Measurements from ENCODE around the gene CFAP99.

CFAP99 gene

DNA sequence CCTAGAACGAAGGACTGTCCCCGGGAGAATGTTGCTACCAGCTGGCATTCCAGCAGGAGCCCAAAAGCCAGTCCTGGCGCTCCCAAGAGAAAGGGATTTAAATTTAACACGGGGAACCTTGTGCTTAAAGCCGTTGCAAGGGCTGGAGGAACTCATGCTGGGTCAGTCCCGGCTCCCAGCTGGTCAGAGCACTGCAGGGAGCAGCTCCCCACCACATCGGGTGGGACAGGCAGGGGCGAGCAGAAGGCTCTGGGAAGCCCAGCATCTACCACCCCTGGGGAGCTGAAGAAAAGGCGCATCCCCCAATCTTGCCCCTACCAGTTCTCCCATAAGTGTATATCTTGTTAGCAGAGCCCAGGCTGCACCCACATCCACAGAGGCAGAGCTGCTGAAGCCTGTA, 15.7 kb downstream of the CFAP99 start:
- Histone ChIP-seq H3K27me3 (ENCODE audit: low read depth, low read length) (no peaks in the 10 kb centered on the region), H3K27ac (ENCODE audit: low read length) (no peak overlapping the region), H3K4me3 (ENCODE audit: low read depth in 1 of 2, low read length in 2 of 2) (no peak overlapping the region), H3K36me3 (ENCODE audit: control insufficient read depth in 1 of 2, insufficient read depth in 2 of 2, low read length in 2 of 2) (no peaks in the 10 kb centered on the region), H3K4me1 (ENCODE audit: control insufficient read depth in 1 of 2, insufficient read depth in 2 of 2, low read length in 2 of 2) (no peaks in the 10 kb centered on the region), H3K9me3 (ENCODE audit: control insufficient read depth in 1 of 2, low read length in 2 of 2) (no peaks in the 10 kb centered on the region)

DNA sequence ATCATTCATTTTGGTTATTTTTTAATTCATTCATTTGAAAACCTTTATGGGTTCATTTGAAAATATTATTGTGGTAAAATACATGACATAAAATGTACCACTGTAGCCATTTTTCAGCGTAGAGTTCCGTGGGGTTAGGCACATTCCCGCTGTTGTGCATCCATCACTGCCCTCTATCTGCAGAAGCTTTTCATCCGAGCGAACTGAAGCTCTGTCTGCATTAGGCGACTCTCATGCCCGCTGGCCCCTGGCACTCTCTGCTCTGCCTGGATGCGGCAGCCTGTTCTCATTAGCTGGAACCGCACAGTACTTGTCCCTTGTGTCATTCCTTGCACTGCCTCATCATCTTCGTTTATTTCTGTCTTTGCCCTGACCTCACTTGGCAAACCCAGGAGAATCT, 17.5 kb downstream of the CFAP99 start:
- H3K9me3 ChIP-seq (ENCODE audit: control insufficient read depth in 1 of 2, low read length in 2 of 2): no peaks in the 10 kb centered on the region
- H3K4me1 ChIP-seq (ENCODE audit: control insufficient read depth in 1 of 2, insufficient read depth in 2 of 2, low read length in 2 of 2): no peaks in the 10 kb centered on the region
- no peak overlapping the region for H3K4me3 ChIP-seq (ENCODE audit: low read depth in 1 of 2, low read length in 2 of 2)
- H3K27ac ChIP-seq (ENCODE audit: low read length): no peak overlapping the region
- H3K36me3 ChIP-seq (ENCODE audit: control insufficient read depth in 1 of 2, insufficient read depth in 2 of 2, low read length in 2 of 2): no peaks in the 10 kb centered on the region
- H3K27me3 ChIP-seq (ENCODE audit: low read depth, low read length): no peaks in the 10 kb centered on the region

DNA sequence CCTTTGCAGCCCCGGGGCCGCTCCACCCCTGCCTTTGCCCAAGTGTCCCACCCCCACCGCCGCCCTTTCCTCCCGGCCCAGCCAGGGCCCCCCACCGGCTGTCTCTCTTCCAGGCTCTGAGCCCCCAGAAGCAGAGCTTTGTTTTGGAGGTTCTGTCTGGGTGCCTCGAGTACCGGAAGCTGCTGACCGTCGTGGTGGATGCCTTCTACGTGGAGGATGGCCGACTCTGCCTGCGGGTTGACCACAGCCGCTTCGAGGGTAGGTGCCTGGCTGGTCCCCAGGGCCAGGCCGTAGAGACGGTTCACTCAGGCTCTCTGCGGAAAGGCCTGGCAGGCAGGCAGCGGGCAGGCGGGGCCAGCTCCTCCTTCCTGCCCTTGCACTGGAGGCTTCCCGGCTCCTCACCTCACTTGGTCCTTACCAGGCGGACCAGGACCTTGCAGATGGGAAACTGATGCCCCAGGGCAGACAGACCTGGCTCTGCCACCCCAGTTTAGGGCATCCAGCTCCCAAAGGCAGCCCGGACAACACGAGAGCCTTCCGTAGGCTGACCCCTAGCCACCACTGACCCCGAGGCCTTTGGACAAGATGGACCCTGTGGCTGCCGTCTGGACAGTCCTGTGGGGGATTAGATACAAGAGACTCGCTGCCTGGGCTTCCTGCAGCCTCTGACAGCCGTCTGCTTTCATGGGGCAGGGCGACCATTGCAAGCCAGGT, 18.2 kb downstream of the CFAP99 start:
- Histone ChIP-seq H3K9me3 (ENCODE audit: control insufficient read depth in 1 of 2, low read length in 2 of 2) (no peaks in the 10 kb centered on the region), H3K27ac (ENCODE audit: low read length) (no peak overlapping the region), H3K36me3 (ENCODE audit: control insufficient read depth in 1 of 2, insufficient read depth in 2 of 2, low read length in 2 of 2) (no peaks in the 10 kb centered on the region), H3K4me1 (ENCODE audit: control insufficient read depth in 1 of 2, insufficient read depth in 2 of 2, low read length in 2 of 2) (no peaks in the 10 kb centered on the region), H3K27me3 (ENCODE audit: low read depth, low read length) (no peaks in the 10 kb centered on the region), H3K4me3 (ENCODE audit: low read depth in 1 of 2, low read length in 2 of 2) (no peak overlapping the region)

DNA sequence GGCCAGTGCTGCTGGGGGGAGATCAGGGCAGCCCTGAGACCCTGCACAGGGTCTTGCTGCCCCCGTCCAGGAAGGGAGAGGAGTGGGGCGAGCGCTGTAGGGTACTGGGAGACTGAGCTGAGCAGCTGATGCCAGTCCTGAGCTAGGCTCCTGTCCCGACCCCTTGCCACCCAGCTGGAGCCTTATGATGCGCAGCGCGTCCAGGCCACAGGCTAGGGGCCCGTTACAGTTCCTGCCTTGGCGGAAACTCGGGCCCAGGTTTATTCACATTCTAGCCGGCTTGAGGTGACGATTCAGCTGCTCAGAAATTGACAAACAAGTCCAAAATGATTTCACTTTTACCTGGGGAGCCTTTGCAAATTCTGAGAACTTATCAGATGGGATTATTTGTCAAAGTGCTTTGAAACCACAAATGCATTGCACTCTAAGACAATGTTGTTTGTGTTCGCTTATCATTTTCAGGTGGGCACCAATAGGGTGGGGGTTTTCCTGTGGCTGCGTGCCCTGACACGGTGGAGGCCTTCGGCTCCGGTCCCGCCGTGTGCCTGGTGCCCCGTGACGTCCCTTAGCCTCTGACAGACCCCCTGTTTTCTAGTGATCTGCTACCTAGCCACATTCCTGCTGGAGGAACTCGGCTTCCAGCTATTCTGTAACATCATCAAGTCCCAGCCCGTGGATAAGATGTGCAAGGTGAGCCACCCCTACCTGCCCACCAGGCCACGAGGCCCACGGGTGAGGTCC, 18.9 kb downstream of the CFAP99 start:
- Histone ChIP-seq H3K36me3 (ENCODE audit: control insufficient read depth in 1 of 2, insufficient read depth in 2 of 2, low read length in 2 of 2) (no peaks in the 10 kb centered on the region), H3K27me3 (ENCODE audit: low read depth, low read length) (no peaks in the 10 kb centered on the region), H3K4me3 (ENCODE audit: low read depth in 1 of 2, low read length in 2 of 2) (no peak overlapping the region), H3K27ac (ENCODE audit: low read length) (no peak overlapping the region), H3K9me3 (ENCODE audit: control insufficient read depth in 1 of 2, low read length in 2 of 2) (no peaks in the 10 kb centered on the region), H3K4me1 (ENCODE audit: control insufficient read depth in 1 of 2, insufficient read depth in 2 of 2, low read length in 2 of 2) (no peaks in the 10 kb centered on the region)

- no peaks in the 10 kb centered on the region for H3K27me3 ChIP-seq (ENCODE audit: low read depth, low read length)
- H3K4me3 ChIP-seq (ENCODE audit: low read depth in 1 of 2, low read length in 2 of 2): no peak overlapping the region
- H3K4me1 ChIP-seq (ENCODE audit: control insufficient read depth in 1 of 2, insufficient read depth in 2 of 2, low read length in 2 of 2): no peaks in the 10 kb centered on the region
- H3K36me3 ChIP-seq (ENCODE audit: control insufficient read depth in 1 of 2, insufficient read depth in 2 of 2, low read length in 2 of 2): no peaks in the 10 kb centered on the region
- no peaks in the 10 kb centered on the region for H3K9me3 ChIP-seq (ENCODE audit: control insufficient read depth in 1 of 2, low read length in 2 of 2)
- no peak overlapping the region for H3K27ac ChIP-seq (ENCODE audit: low read length)
Observed at GRCh38 chr4:2438822-2439718, 20.3 kb downstream of the CFAP99 start.

- no peaks in the 10 kb centered on the region for H3K36me3 ChIP-seq (ENCODE audit: control insufficient read depth in 1 of 2, insufficient read depth in 2 of 2, low read length in 2 of 2)
- H3K27me3 ChIP-seq (ENCODE audit: low read depth, low read length): no peaks in the 10 kb centered on the region
- no peak overlapping the region for H3K4me3 ChIP-seq (ENCODE audit: low read depth in 1 of 2, low read length in 2 of 2)
- no peaks in the 10 kb centered on the region for H3K4me1 ChIP-seq (ENCODE audit: control insufficient read depth in 1 of 2, insufficient read depth in 2 of 2, low read length in 2 of 2)
- no peak overlapping the region for H3K27ac ChIP-seq (ENCODE audit: low read length)
- no peaks in the 10 kb centered on the region for H3K9me3 ChIP-seq (ENCODE audit: control insufficient read depth in 1 of 2, low read length in 2 of 2)
Observed at GRCh38 chr4:2441393-2442174, 22.8 kb downstream of the CFAP99 start.

DNA sequence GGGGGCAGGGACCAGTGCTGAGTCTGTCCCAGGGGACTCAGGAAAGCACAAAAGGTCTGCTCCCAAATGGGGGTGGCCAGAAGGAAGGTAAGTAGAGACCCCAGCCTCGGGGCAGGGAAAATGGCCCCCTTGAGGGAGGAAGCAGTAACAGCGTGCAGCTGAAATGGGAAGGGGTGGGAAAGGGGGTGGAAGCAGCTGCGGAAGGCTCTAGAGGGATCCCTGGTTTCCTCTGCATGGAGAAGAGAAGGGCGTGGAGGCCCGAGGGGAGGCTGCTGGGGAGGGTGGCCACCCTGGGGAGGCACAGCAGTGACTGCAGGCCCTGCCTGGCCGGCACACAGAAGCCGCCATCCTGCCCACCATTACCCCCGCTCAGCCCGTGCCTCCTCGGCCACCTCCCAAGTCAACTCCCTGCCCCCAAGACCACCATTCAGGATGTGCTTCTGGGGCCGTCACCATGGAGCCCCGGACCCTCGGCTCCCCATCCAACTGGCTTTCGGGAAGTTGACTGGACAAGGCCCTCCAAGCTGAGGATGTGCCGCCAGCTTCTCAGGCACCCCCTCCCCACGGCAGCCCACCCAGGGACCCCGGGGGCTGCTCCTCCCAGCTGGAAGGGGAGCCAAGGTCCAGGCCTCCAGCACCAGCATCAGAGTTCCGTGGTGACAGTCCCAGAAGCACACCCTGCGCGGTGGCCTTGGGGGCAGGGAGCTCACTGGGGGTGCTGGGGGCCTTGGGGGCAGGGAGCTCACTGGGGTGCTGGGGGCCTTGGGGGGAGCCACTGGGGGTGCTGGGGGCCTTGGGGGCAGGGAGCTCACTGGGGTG, 23.6 kb downstream of the CFAP99 start:
- no peak overlapping the region for H3K4me3 ChIP-seq (ENCODE audit: low read depth in 1 of 2, low read length in 2 of 2)
- no peaks in the 10 kb centered on the region for H3K9me3 ChIP-seq (ENCODE audit: control insufficient read depth in 1 of 2, low read length in 2 of 2)
- no peaks in the 10 kb centered on the region for H3K27me3 ChIP-seq (ENCODE audit: low read depth, low read length)
- no peak overlapping the region for H3K27ac ChIP-seq (ENCODE audit: low read length)
- no peaks in the 10 kb centered on the region for H3K36me3 ChIP-seq (ENCODE audit: control insufficient read depth in 1 of 2, insufficient read depth in 2 of 2, low read length in 2 of 2)
- no peaks in the 10 kb centered on the region for H3K4me1 ChIP-seq (ENCODE audit: control insufficient read depth in 1 of 2, insufficient read depth in 2 of 2, low read length in 2 of 2)

DNA sequence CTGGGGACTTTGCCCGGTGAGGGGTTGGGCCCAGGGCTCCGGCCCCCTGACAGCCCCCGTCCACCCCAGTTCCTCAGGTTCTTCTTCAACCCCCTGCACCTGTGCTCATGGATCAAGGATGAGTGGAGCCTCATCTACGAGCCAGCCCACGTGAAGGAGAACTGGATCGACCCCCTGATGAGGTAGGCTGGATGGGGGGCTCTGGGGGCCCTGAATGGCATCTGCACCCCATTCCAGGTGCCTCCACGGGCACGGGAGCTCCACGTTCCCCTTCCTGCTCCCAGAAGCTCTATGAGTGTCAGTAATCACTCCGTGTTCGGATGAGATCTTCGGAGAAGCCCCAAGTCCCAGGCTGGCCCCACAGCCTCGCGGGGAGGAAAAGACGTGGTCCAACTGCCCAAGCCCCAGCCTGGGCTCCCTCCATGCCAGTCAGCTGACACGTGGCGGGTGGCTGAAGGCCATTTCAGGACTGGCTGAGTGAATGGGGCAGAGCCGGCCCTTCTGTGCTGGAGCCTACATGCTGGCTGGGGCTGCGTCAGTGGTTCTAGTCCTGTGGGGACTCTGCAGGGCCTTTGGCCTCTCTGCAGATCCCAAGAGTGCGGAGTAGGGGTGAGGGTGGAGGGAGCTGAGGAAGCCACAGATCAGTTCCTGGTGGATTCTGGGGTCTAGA, 24.4 kb downstream of the CFAP99 start:
- H3K27ac ChIP-seq (ENCODE audit: low read length): no peak overlapping the region
- H3K27me3 ChIP-seq (ENCODE audit: low read depth, low read length): no peaks in the 10 kb centered on the region
- H3K4me3 ChIP-seq (ENCODE audit: low read depth in 1 of 2, low read length in 2 of 2): no peak overlapping the region
- no peaks in the 10 kb centered on the region for H3K4me1 ChIP-seq (ENCODE audit: control insufficient read depth in 1 of 2, insufficient read depth in 2 of 2, low read length in 2 of 2)
- H3K9me3 ChIP-seq (ENCODE audit: control insufficient read depth in 1 of 2, low read length in 2 of 2): no peaks in the 10 kb centered on the region
- H3K36me3 ChIP-seq (ENCODE audit: control insufficient read depth in 1 of 2, insufficient read depth in 2 of 2, low read length in 2 of 2): no peaks in the 10 kb centered on the region

DNA sequence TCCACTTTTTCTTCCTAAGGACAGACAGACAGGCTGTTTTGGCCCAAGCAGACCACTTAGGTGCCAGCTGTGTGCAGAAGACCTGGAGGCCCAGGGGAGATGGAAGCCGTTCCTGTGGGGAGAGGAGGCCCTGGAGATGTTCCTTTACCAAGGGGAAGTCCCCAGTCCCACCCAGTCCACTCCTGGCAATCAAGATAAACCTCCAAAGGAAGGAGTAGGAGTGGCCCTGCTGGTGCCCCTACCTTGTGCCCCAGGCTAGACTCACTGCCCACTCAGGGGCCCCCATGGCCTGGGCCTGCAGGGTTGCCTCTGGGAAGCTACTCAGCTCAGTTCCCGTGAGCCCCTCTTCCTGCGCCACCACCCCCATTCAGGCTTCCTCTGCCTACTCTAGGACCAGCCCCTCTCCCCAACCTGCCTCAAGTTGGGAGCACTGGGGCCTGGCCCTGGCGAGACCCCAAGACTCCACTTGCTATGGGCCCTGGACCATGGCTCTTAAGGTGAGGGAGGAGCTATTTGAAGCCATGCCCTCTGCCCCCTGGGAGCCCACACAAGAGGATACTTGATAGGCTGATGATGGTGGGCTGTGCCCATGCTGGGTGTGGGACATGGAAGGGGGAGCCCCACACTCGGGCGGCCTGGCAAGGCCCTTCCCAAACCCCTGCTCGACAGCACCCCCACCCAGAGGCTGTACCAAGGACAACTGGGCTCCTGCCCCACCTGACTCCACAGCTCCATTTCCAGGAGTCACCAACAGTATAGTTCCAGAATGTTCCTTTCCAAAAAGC, 25.4 kb downstream of the CFAP99 start:
- no peak overlapping the region for H3K4me3 ChIP-seq (ENCODE audit: low read depth in 1 of 2, low read length in 2 of 2)
- no peaks in the 10 kb centered on the region for H3K4me1 ChIP-seq (ENCODE audit: control insufficient read depth in 1 of 2, insufficient read depth in 2 of 2, low read length in 2 of 2)
- no peak overlapping the region for H3K27ac ChIP-seq (ENCODE audit: low read length)
- no peaks in the 10 kb centered on the region for H3K36me3 ChIP-seq (ENCODE audit: control insufficient read depth in 1 of 2, insufficient read depth in 2 of 2, low read length in 2 of 2)
- no peaks in the 10 kb centered on the region for H3K9me3 ChIP-seq (ENCODE audit: control insufficient read depth in 1 of 2, low read length in 2 of 2)
- no peaks in the 10 kb centered on the region for H3K27me3 ChIP-seq (ENCODE audit: low read depth, low read length)
